Endothelial cell of umbilical vein (primary cell): ENCODE measurements around the gene BTN2A1. TPM values are rescaled to one million over a fixed set of nuclear protein-coding genes. Genes with fewer than 3 reads are reported as not detected.

Experiments
- BruUV-seq: library from RNA; stranded (reverse); fragments of 400-500 nt; replicated peaks from 2 replicates; lab custom pipeline; 2021; lab: Mats Ljungman, UMichigan
- CTCF ChIA-PET: fragments of 300-600, 350-600 bp; sonication (Branson Sonifier 250); formaldehyde crosslinking; loops from one replicate; lab custom pipeline; 2021; ENCODE audit warnings: antibody characterized with exemption, inconsistent platforms; lab: Charles Lee
- POLR2A ChIA-PET: fragments of 300-600, 350-600 bp; sonication (Branson Sonifier 250); formaldehyde crosslinking; loops from one replicate; lab custom pipeline; 2021; ENCODE audit warnings: antibody characterized with exemption, inconsistent platforms; lab: Charles Lee
- DNase-seq: peaks from one replicate; pipeline ENCODE4 v3.0.0-alpha.2; 2011; ENCODE audit warnings: low read depth, low spot score
- FAIRE-seq: peaks from 2 replicates; lab custom pipeline; 2011; peaks lifted over from hg19 to GRCh38; lab: Jason Lieb, UNC
- H2AFZ ChIP-seq: 2 replicates; pipeline ENCODE4 v1.6.0; 2012; ENCODE audit warnings: low read depth, low read length, control low read depth, inconsistent platforms
- H3K27ac ChIP-seq: 2 replicates; pipeline ENCODE4 v1.5.1; 2011; ENCODE audit warnings: low read depth, mild to moderate bottlenecking, control low read depth, low read length, moderate library complexity; ENCODE audit not compliant: insufficient read depth
- H3K27me3 ChIP-seq, 2 experiments: 2 replicates each; pipeline versions ENCODE4 v1.6.0 to v1.6.1; 2011; ENCODE audit warnings: low read length in 2 of 2, mixed read lengths in 1 of 2; ENCODE audit not compliant: control insufficient read depth in 2 of 2, insufficient read depth in 2 of 2
- H3K36me3 ChIP-seq, 2 experiments: 2 replicates in 1 of 2; 3 replicates in 1 of 2; pipeline ENCODE4 v1.5.1; 2011; ENCODE audit warnings: low read length in 2 of 2, mild to moderate bottlenecking in 1 of 2, moderate library complexity in 1 of 2; ENCODE audit not compliant: control insufficient read depth in 2 of 2, insufficient read depth in 2 of 2; ENCODE audit errors: extremely low read depth in 1 of 2
- H3K4me1 ChIP-seq: 3 replicates; pipeline ENCODE4 v1.5.1; 2011; ENCODE audit warnings: mild to moderate bottlenecking, low read length; ENCODE audit not compliant: control insufficient read depth, insufficient read depth; ENCODE audit errors: extremely low read depth
- H3K4me2 ChIP-seq: 2 replicates; pipeline ENCODE4 v1.6.1; 2011; ENCODE audit warnings: low read length, control low read depth, mixed read lengths; ENCODE audit not compliant: insufficient read depth
- H3K4me3 ChIP-seq, 3 experiments: fragments of 200-600 bp in 1 of 3; sonication (generic), shearing (Covaris generic) in 1 of 3; replicated peaks in 1 of 3; 2 replicates each; pipeline ENCODE4 v1.5.1; 2011 to 2016; ENCODE audit warnings: control low read depth in 3 of 3, low read length in 3 of 3, mild to moderate bottlenecking in 2 of 3, inconsistent platforms in 1 of 3, low read depth in 1 of 3, moderate library complexity in 1 of 3; ENCODE audit not compliant: insufficient read depth in 1 of 3
- H3K79me2 ChIP-seq: 2 replicates; pipeline ENCODE4 v1.6.0; 2012; ENCODE audit warnings: low read length, inconsistent platforms; ENCODE audit not compliant: control insufficient read depth, insufficient read depth
- H3K9ac ChIP-seq: replicated peaks from 2 replicates; pipeline ENCODE3; 2011; ENCODE audit warnings: low read length, control low read depth; ENCODE audit not compliant: insufficient read depth; ENCODE audit errors: extremely low read depth
- H3K9me1 ChIP-seq: replicated peaks from 3 replicates; pipeline ENCODE4 v1.6.0; 2011; ENCODE audit warnings: mild to moderate bottlenecking, low read length; ENCODE audit not compliant: control insufficient read depth, insufficient read depth; ENCODE audit errors: extremely low read depth
- H3K9me3 ChIP-seq: replicated peaks from 2 replicates; pipeline ENCODE4 v1.5.1; 2012; ENCODE audit warnings: low read length, inconsistent platforms; ENCODE audit not compliant: control insufficient read depth, insufficient read depth
- H4K20me1 ChIP-seq: replicated peaks from 2 replicates; pipeline ENCODE3; 2011; ENCODE audit warnings: mild to moderate bottlenecking, low read length; ENCODE audit not compliant: control insufficient read depth, insufficient read depth; ENCODE audit errors: extremely low read depth
- EZH2 ChIP-seq: IDR thresholded peaks from 2 replicates; pipeline ENCODE4 v1.6.1; 2012; ENCODE audit warnings: borderline replicate concordance, low read depth, mild to moderate bottlenecking, moderate library complexity, low read length, inconsistent platforms; ENCODE audit not compliant: severe bottlenecking
- GATA2 ChIP-seq: IDR thresholded peaks from 2 replicates; pipeline ENCODE4 v1.7.0; 2011; ENCODE audit warnings: low read depth, mild to moderate bottlenecking, moderate library complexity, mixed read lengths, low read length; ENCODE audit not compliant: insufficient read length, insufficient read depth
- JUN ChIP-seq: IDR thresholded peaks from 2 replicates; pipeline ENCODE4 v1.6.1; 2011; ENCODE audit warnings: borderline replicate concordance, low read depth; ENCODE audit not compliant: insufficient read length, insufficient read depth
- MYC ChIP-seq: IDR thresholded peaks from one replicate; pipeline ENCODE4 v1.6.1; 2011; ENCODE audit warnings: mild to moderate bottlenecking, low read depth, low read length
- POLR2A ChIP-seq: IDR thresholded peaks from 2 replicates; pipeline ENCODE4 v1.6.1; 2012; ENCODE audit warnings: low read depth, mild to moderate bottlenecking, control low read depth, low read length
- POLR2AphosphoS5 ChIP-seq: IDR thresholded peaks from 2 replicates; pipeline ENCODE4 v1.6.1; 2012; ENCODE audit warnings: low read depth, mild to moderate bottlenecking, control low read depth, low read length, moderate library complexity; ENCODE audit not compliant: insufficient read depth
- dilution Hi-C: fragments of 300-500 bp; cut with MboI; formaldehyde crosslinking; loops from one replicate; pipeline ENCODE4 v1.15.0; 2019; ENCODE audit warnings: low sequenced_read_pairs; ENCODE audit not compliant: extremely low pct_ligation_motif_present
- intact Hi-C: fragments of 100-400 bp; cut with micrococcal nuclease; formaldehyde crosslinking; loops from one replicate; pipeline ENCODE4 v1.10.0; 2022
- polyA plus RNA-seq, 4 experiments: library from polyadenylated mRNA; depleted of rRNA in 3 of 4; stranded (reverse) in 3 of 4; unstranded in 1 of 4; fragments of >200 nt; gene quantifications; 2 replicates each; pipeline versions ENCODE4 v1.2.1 to v1.2.3, GENCODE V29; 2011 to 2012; ENCODE audit warnings: missing spikeins in 1 of 4
- total RNA-seq: library from RNA; stranded (reverse); gene quantifications from 2 replicates; pipeline ENCODE4 v1.2.3, GENCODE V29; 2021
- TF ChIP-seq, protein P1 (sequence below): IDR thresholded peaks from 2 replicates; pipeline ENCODE4 v1.6.1; 2011; ENCODE audit not compliant: insufficient read depth, insufficient read length
- TF ChIP-seq, protein P2 (sequence below), 2 donors: IDR thresholded peaks; 1 replicate in 1 of 2; 2 replicates in 1 of 2; pipeline ENCODE4 v1.5.1; 2011; ENCODE audit warnings: low read length in 2 of 2, mild to moderate bottlenecking in 2 of 2, moderate library complexity in 2 of 2, control low read depth in 1 of 2, inconsistent platforms in 1 of 2, low read depth in 1 of 2; ENCODE audit not compliant: insufficient read depth in 1 of 2; ENCODE audit errors: extremely low read depth in 1 of 2

BTN2A1 gene
- total and polyA plus RNA-seq, 2 donors (not counting 3 experiments of a cell fraction or from before 2014, with no cell fraction given) = 25.1 to 31.9 TPM

DNA sequence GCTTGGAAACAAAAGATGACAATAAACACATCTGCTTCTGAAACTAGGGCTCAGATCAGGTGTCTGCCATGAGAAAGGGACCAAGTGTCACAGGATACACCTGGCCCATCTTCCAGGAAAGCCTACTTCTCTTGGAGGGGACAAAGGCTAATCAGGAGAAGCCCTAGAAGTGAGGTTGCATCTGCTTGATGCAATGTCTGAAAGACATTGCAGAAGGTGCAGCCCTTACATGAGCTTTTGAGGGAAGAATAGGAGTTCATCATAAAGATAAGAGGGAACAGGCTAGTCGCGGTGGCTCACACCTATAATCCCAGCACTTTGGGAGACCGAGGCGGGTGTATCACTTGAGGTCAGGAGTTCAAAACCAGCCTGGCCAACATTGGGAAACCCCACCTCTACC is 39.9 kb downstream of the BTN2A1 start:
- POLR2A ChIA-PET = no interaction called here
- no peak overlapping the region for H2AFZ ChIP-seq
- H3K4me1 ChIP-seq = peaks cover 5% of the 10 kb centered on the region
- no peak overlapping the region for H3K4me3 ChIP-seq
- H3K9ac ChIP-seq = no peak overlapping the region
- H3K36me3 ChIP-seq = no peaks in the 10 kb centered on the region
- CTCF ChIA-PET = interaction anchor here (0.9 to 4.6 kb wide), 5 partner anchors 10 to 156 kb away, joined by 3 to 23 read pairs (median 4); no protein-coding TSS in a partner anchor
- TF ChIP-seq EZH2 (no peak), JUN (no peak), POLR2A (no peak), MYC (no peak), POLR2AphosphoS5 (no peak), GATA2 (no peak)
- no TSS peak for BruUV-seq
- FAIRE-seq (no peak), DNase-seq (no peak)
- dilution Hi-C loops = no loop called here
- H3K79me2 ChIP-seq = no peaks in the 10 kb centered on the region
- intact Hi-C loops = no loop called here
- H3K9me3 ChIP-seq = no peaks in the 10 kb centered on the region
- peaks cover 31 to 45% of the 10 kb centered on the region in 2 experiments for H3K27me3 ChIP-seq
- no peak overlapping the region for H3K4me2 ChIP-seq
- no peaks in the 10 kb centered on the region for H4K20me1 ChIP-seq
- H3K27ac ChIP-seq = no peak overlapping the region
- no peaks in the 10 kb centered on the region for H3K9me1 ChIP-seq

DNA sequence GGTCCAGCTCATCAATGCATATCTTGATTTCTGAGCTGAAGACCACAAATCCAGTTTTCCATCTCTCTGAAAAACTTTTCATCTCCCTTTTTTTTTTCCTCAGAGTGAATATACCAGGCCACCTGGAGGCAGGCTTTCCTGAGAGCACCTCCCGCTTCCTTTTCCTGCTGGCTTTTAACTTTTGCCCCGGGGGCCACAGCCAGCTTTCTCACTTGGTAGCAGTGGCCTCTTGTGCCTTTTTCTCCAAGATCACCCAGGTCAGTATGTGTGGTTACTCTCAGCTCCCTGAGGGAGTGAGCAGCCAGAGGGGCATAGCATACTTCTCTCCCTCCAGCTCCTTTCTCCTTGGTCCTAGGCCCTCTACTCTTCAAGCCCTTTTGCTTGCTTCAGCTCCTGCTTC is 42.3 kb downstream of the BTN2A1 start, which contains the start of gene BTN1A1:
BTN1A1 (plus strand) TSS at position 202 of the 400 bp plus-strand sequence. CDS start 984 bp downstream, outside the sequence.
- TF ChIP-seq, protein P1, sequence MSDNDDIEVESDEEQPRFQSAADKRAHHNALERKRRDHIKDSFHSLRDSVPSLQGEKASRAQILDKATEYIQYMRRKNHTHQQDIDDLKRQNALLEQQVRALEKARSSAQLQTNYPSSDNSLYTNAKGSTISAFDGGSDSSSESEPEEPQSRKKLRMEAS = no peak
- TF ChIP-seq, protein P2, sequence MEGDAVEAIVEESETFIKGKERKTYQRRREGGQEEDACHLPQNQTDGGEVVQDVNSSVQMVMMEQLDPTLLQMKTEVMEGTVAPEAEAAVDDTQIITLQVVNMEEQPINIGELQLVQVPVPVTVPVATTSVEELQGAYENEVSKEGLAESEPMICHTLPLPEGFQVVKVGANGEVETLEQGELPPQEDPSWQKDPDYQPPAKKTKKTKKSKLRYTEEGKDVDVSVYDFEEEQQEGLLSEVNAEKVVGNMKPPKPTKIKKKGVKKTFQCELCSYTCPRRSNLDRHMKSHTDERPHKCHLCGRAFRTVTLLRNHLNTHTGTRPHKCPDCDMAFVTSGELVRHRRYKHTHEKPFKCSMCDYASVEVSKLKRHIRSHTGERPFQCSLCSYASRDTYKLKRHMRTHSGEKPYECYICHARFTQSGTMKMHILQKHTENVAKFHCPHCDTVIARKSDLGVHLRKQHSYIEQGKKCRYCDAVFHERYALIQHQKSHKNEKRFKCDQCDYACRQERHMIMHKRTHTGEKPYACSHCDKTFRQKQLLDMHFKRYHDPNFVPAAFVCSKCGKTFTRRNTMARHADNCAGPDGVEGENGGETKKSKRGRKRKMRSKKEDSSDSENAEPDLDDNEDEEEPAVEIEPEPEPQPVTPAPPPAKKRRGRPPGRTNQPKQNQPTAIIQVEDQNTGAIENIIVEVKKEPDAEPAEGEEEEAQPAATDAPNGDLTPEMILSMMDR (IDR thresholded peaks at IDR 0.05; ENCODE audit: extremely low read depth in 1 of 2, insufficient read depth in 1 of 2, low read depth in 1 of 2, low read length in 2 of 2) = no peak
- TF ChIP-seq POLR2A (no peak), JUN (no peak), GATA2 (no peak)
- Histone ChIP-seq H3K79me2 (no peaks in the 10 kb centered on the region), H3K4me3 (no peak within 1 kb of the TSS), H3K9me1 (no peaks in the 10 kb centered on the region), H3K9ac (no peak within 1 kb of the TSS), H4K20me1 (no peaks in the 10 kb centered on the region), H3K9me3 (no peaks in the 10 kb centered on the region), H2AFZ (no peak within 1 kb of the TSS), H3K36me3 (no peaks in the 10 kb centered on the region), H3K4me2 (no peak within 1 kb of the TSS), H3K27ac (no peak within 1 kb of the TSS), H3K27me3 (peaks cover 41 to 55% of the 10 kb centered on the region in 2 experiments), H3K4me1 (peaks cover 5% of the 10 kb centered on the region)
- ChIA-PET CTCF (no interaction called here), POLR2A (no interaction called here)
- intact Hi-C loops = no loop called here
- BruUV-seq = no TSS peak
- dilution Hi-C loops = no loop called here
- no peak for DNase-seq
- no peak for FAIRE-seq
